IMR-90 (cell line): Measurements from ENCODE around the gene ITGAE. TPM values are rescaled to one million over a fixed set of nuclear protein-coding genes. Genes with fewer than 3 reads are reported as not detected.

Experiments used
- ATAC-seq: fragments of 200-7000 bp; cut with Tn5 transposase; 2 replicates; pipeline ENCODE4 v1.9.1; 2020; ENCODE audit warnings: low read depth, mild to moderate bottlenecking, moderate library complexity
- BruUV-seq: library from RNA; stranded (reverse); fragments of 400-500 nt; replicated peaks from 2 replicates; lab custom pipeline; 2021; lab: Mats Ljungman, UMichigan
- CTCF ChIA-PET: fragments of 300-600 bp; formaldehyde crosslinking; extraction: SDS; loops from one replicate; lab custom pipeline; 2021; ENCODE audit warnings: antibody characterized with exemption; lab: Yijun Ruan, JAX
- POLR2A ChIA-PET: fragments of 300-600 bp; sonication (Branson Sonifier 250); formaldehyde crosslinking; loops from one replicate; lab custom pipeline; 2022; ENCODE audit warnings: antibody characterized with exemption; ENCODE audit not compliant: unreplicated experiment; lab: Charles Lee
- DNase-seq: peaks from one replicate; pipeline ENCODE4 v3.0.0; 2013
- H2AFZ ChIP-seq: replicated peaks from 2 replicates; pipeline ENCODE3; 2013; ENCODE audit warnings: low read length, mild to moderate bottlenecking; ENCODE audit not compliant: poor library complexity
- H2AK5ac ChIP-seq: 2 replicates; pipeline ENCODE4 v1.6.1; 2013; ENCODE audit warnings: low read depth, low read length, inconsistent platforms
- H2AK9ac ChIP-seq: replicated peaks from 2 replicates; pipeline ENCODE3; 2013; ENCODE audit warnings: mild to moderate bottlenecking, low read depth, low read length, moderate library complexity; ENCODE audit not compliant: poor library complexity
- H2BK120ac ChIP-seq: 2 replicates; pipeline ENCODE4 v1.6.1; 2013; ENCODE audit warnings: low read depth, low read length, inconsistent platforms
- H2BK15ac ChIP-seq: 3 replicates; pipeline ENCODE4 v1.6.1; 2013; ENCODE audit warnings: low read depth, low read length, inconsistent platforms
- H2BK20ac ChIP-seq: 2 replicates; pipeline ENCODE4 v1.6.1; 2013; ENCODE audit warnings: low read depth, mild to moderate bottlenecking, inconsistent platforms, low read length, moderate library complexity
- H2BK5ac ChIP-seq: 2 replicates; pipeline ENCODE4 v1.6.1; 2013; ENCODE audit warnings: mild to moderate bottlenecking, low read depth, low read length, inconsistent platforms; ENCODE audit not compliant: poor library complexity, severe bottlenecking
- H3K14ac ChIP-seq: replicated peaks from 2 replicates; pipeline ENCODE4 v1.6.1; 2013; ENCODE audit warnings: low read depth, low read length, inconsistent platforms
- H3K18ac ChIP-seq: 2 replicates; pipeline ENCODE4 v1.6.1; 2013; ENCODE audit warnings: low read depth, low read length, control low read depth
- H3K23ac ChIP-seq: 2 replicates; pipeline ENCODE4 v1.6.1; 2013; ENCODE audit warnings: low read depth, low read length, inconsistent platforms
- H3K27ac ChIP-seq: 2 replicates; pipeline ENCODE4 v1.5.1; 2013; ENCODE audit warnings: mild to moderate bottlenecking, control low read depth, low read length; ENCODE audit not compliant: insufficient read depth
- H3K27me3 ChIP-seq: 2 replicates; pipeline ENCODE4 v1.6.1; 2013; ENCODE audit warnings: low read length; ENCODE audit not compliant: control insufficient read depth, insufficient read depth
- H3K36me3 ChIP-seq: 2 replicates; pipeline ENCODE4 v1.6.1; 2013; ENCODE audit warnings: low read length, mixed read lengths; ENCODE audit not compliant: control insufficient read depth, insufficient read depth
- H3K4ac ChIP-seq: 2 replicates; pipeline ENCODE4 v1.6.1; 2013; ENCODE audit warnings: low read depth, low read length, inconsistent platforms
- H3K4me1 ChIP-seq: 2 replicates; pipeline ENCODE4 v1.6.1; 2013; ENCODE audit warnings: low read length, mixed read lengths; ENCODE audit not compliant: control insufficient read depth, insufficient read depth
- H3K4me2 ChIP-seq: 2 replicates; pipeline ENCODE4 v1.6.1; 2013; ENCODE audit warnings: low read depth, mild to moderate bottlenecking, control low read depth, low read length, moderate library complexity
- H3K4me3 ChIP-seq: 2 replicates; pipeline ENCODE4 v1.5.1; 2013; ENCODE audit warnings: low read depth, mild to moderate bottlenecking, control low read depth, low read length, moderate library complexity; ENCODE audit not compliant: insufficient read depth
- H3K56ac ChIP-seq: 2 replicates; pipeline ENCODE4 v1.6.1; 2013; ENCODE audit warnings: low read length, inconsistent platforms; ENCODE audit not compliant: insufficient read depth; ENCODE audit errors: extremely low read depth
- H3K79me1 ChIP-seq, 2 experiments: 2 replicates each; pipeline ENCODE4 v1.6.1; 2013; ENCODE audit warnings: low read length in 2 of 2, inconsistent platforms in 1 of 2, low read depth in 1 of 2
- H3K9ac ChIP-seq: 2 replicates; pipeline ENCODE4 v1.6.1; 2013; ENCODE audit warnings: low read depth, low read length, control low read depth
- H3K9me1 ChIP-seq: 2 replicates; pipeline ENCODE4 v1.6.1; 2013; ENCODE audit warnings: low read length, inconsistent platforms; ENCODE audit not compliant: insufficient read depth
- H3K9me3 ChIP-seq: 2 replicates; pipeline ENCODE4 v1.6.1; 2013; ENCODE audit warnings: low read length; ENCODE audit not compliant: control insufficient read depth, insufficient read depth
- H4K20me1 ChIP-seq: 2 replicates; pipeline ENCODE4 v1.6.1; 2013; ENCODE audit warnings: low read length, inconsistent platforms; ENCODE audit not compliant: insufficient read depth
- H4K5ac ChIP-seq: 2 replicates; pipeline ENCODE4 v1.6.1; 2013; ENCODE audit warnings: mild to moderate bottlenecking, low read depth, low read length, control low read depth
- H4K8ac ChIP-seq, 2 experiments: 2 replicates each; pipeline ENCODE4 v1.6.1; 2013; ENCODE audit warnings: low read depth in 2 of 2, low read length in 2 of 2, control low read depth in 1 of 2, inconsistent platforms in 1 of 2
- H4K91ac ChIP-seq: 2 replicates; pipeline ENCODE4 v1.6.1; 2013; ENCODE audit warnings: low read depth, low read length, inconsistent platforms; ENCODE audit not compliant: insufficient read depth
- FOS ChIP-seq: fragments of 150-350 bp; IDR thresholded peaks from 2 replicates; pipeline ENCODE4 v1.6.1; 2016; ENCODE audit warnings: low read depth, low read length
- MAFK ChIP-seq: IDR thresholded peaks from 2 replicates; pipeline ENCODE4 v1.6.1; 2012; ENCODE audit warnings: low read depth, low read length, improper control_type of control experiment
- MAZ ChIP-seq: IDR thresholded peaks from 2 replicates; pipeline ENCODE4 v1.6.1; 2012; ENCODE audit warnings: low read depth, mild to moderate bottlenecking, low read length, improper control_type of control experiment, moderate library complexity, borderline replicate concordance
- NFE2L2 ChIP-seq: fragments of 150-350 bp; IDR thresholded peaks from 2 replicates; pipeline ENCODE4 v1.6.1; 2016; ENCODE audit warnings: low read depth, mild to moderate bottlenecking, low read length
- POLR2A ChIP-seq: IDR thresholded peaks from 2 replicates; pipeline ENCODE4 v1.6.1; 2012; ENCODE audit warnings: mild to moderate bottlenecking, low read depth, low read length
- RAD21 ChIP-seq: IDR thresholded peaks from 2 replicates; pipeline ENCODE4 v1.6.1; 2012; ENCODE audit warnings: low read length, improper control_type of control experiment
- SMC3 ChIP-seq: fragments of 150-350 bp; IDR thresholded peaks from 2 replicates; pipeline ENCODE4 v1.6.1; 2016; ENCODE audit warnings: low read depth, mild to moderate bottlenecking, antibody characterized with exemption, low read length, moderate library complexity
- WGBS, 2 experiments: methylation state at CpG; one replicate each; pipeline versions ENCODE4 v1.1.5 to v1.1.7; 2013; ENCODE audit warnings: missing lambda C conversion rate in 2 of 2; ENCODE audit not compliant: insufficient read length in 1 of 2; ENCODE audit errors: extremely low coverage in 2 of 2; 5-methylcytosine and 5-hydroxymethylcytosine counted together
- dilution Hi-C: fragments of 300-500 bp; cut with HindIII; formaldehyde crosslinking; loops from one replicate; pipeline ENCODE4 v1.14.3; 2018; ENCODE audit warnings: low sequenced_read_pairs; ENCODE audit not compliant: unreplicated experiment
- in situ Hi-C: fragments of 300-500 bp; cut with MboI; formaldehyde crosslinking; loops from 3 replicates; pipeline ENCODE4 v1.14.3; 2019; ENCODE audit warnings: low sequenced_read_pairs, inconsistent platforms, mixed read lengths
- intact Hi-C: fragments of 100-400 bp; cut with micrococcal nuclease; formaldehyde crosslinking; loops from 2 replicates; pipeline ENCODE4 v1.10.0; 2022
- polyA plus RNA-seq, 3 experiments: library from polyadenylated mRNA; depleted of rRNA; stranded (reverse); fragments of >200 nt; gene quantifications; 2 replicates each; pipeline ENCODE4 v1.2.3, GENCODE V29; 2012; ENCODE audit warnings: low replicate concordance in 1 of 3
- total RNA-seq: library from RNA; depleted of rRNA; stranded (reverse); fragments of >200 nt; gene quantifications from 2 replicates; pipeline ENCODE4 v1.2.3, GENCODE V29; 2012
- TF ChIP-seq, protein P1 (sequence below): fragments of 150-350 bp; IDR thresholded peaks from 2 replicates; pipeline ENCODE4 v1.6.1; 2016; ENCODE audit warnings: low read depth, mild to moderate bottlenecking, low read length, moderate library complexity, borderline replicate concordance
- TF ChIP-seq, protein P2 (sequence below): conservative IDR thresholded peaks from 2 replicates; pipeline ENCODE4 v1.5.1; 2012; ENCODE audit warnings: mild to moderate bottlenecking, low read depth, low read length, improper control_type of control experiment

Gene ITGAE
- total and polyA plus RNA-seq, 2 of the 4 experiments (the other 2 are of a cell fraction) = 54.1 to 60.8 TPM

- H4K20me1 ChIP-seq = no peaks in the 10 kb centered on the region
- no peak overlapping the region for H3K27ac ChIP-seq
- H4K8ac ChIP-seq = no peak overlapping the region
- H3K18ac ChIP-seq = no peak overlapping the region
- H2AK9ac ChIP-seq = no peak overlapping the region
- H4K91ac ChIP-seq = no peak overlapping the region
- peaks cover 9% of the 10 kb centered on the region for H3K27me3 ChIP-seq
- H3K9me1 ChIP-seq = no peaks in the 10 kb centered on the region
- no peaks in the 10 kb centered on the region for H3K79me1 ChIP-seq
- H3K14ac ChIP-seq = no peak overlapping the region
- 27% methylated on average over 2 of the region's 19 CpGs; no CpG with 5 or more reads in 1 of the 2 experiments for WGBS, 2 experiments
- in situ Hi-C loops (no loop called here), intact Hi-C loops (no loop called here), dilution Hi-C loops (no loop called here)
- H2BK15ac ChIP-seq = no peak overlapping the region
- no peak overlapping the region for H3K4me3 ChIP-seq
- CTCF ChIA-PET = no interaction called here
- DNase-seq (no peak), ATAC-seq (peak; percentile 47)
- H3K4me1 ChIP-seq = no peaks in the 10 kb centered on the region
- H3K23ac ChIP-seq = no peak overlapping the region
- POLR2A ChIA-PET = no interaction called here
- no peak overlapping the region for H2BK120ac ChIP-seq
- no peaks in the 10 kb centered on the region for H3K36me3 ChIP-seq
- H3K56ac ChIP-seq = no peak overlapping the region
- peak overlapping the region; percentile 51 for H2AFZ ChIP-seq
- H3K4ac ChIP-seq = no peak overlapping the region
- no peak overlapping the region for H3K9ac ChIP-seq
- no peak overlapping the region for H2BK20ac ChIP-seq
- no peak overlapping the region for H4K5ac ChIP-seq
- H2AK5ac ChIP-seq = no peak overlapping the region
- no peak overlapping the region for H3K4me2 ChIP-seq
- no peaks in the 10 kb centered on the region for H3K9me3 ChIP-seq
- H2BK5ac ChIP-seq = no peak overlapping the region
- BruUV-seq = no TSS peak
- TF ChIP-seq POLR2A = no peak
- no peak for TF ChIP-seq MAZ
- TF ChIP-seq, protein P1, sequence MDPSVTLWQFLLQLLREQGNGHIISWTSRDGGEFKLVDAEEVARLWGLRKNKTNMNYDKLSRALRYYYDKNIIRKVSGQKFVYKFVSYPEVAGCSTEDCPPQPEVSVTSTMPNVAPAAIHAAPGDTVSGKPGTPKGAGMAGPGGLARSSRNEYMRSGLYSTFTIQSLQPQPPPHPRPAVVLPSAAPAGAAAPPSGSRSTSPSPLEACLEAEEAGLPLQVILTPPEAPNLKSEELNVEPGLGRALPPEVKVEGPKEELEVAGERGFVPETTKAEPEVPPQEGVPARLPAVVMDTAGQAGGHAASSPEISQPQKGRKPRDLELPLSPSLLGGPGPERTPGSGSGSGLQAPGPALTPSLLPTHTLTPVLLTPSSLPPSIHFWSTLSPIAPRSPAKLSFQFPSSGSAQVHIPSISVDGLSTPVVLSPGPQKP = no peak
- no peak for TF ChIP-seq NFE2L2
- TF ChIP-seq SMC3 = no peak
- TF ChIP-seq FOS = no peak
- no peak for TF ChIP-seq RAD21
- TF ChIP-seq, protein P2, sequence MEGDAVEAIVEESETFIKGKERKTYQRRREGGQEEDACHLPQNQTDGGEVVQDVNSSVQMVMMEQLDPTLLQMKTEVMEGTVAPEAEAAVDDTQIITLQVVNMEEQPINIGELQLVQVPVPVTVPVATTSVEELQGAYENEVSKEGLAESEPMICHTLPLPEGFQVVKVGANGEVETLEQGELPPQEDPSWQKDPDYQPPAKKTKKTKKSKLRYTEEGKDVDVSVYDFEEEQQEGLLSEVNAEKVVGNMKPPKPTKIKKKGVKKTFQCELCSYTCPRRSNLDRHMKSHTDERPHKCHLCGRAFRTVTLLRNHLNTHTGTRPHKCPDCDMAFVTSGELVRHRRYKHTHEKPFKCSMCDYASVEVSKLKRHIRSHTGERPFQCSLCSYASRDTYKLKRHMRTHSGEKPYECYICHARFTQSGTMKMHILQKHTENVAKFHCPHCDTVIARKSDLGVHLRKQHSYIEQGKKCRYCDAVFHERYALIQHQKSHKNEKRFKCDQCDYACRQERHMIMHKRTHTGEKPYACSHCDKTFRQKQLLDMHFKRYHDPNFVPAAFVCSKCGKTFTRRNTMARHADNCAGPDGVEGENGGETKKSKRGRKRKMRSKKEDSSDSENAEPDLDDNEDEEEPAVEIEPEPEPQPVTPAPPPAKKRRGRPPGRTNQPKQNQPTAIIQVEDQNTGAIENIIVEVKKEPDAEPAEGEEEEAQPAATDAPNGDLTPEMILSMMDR = no peak
- TF ChIP-seq MAFK = no peak
Measured at GRCh38 chr17:3688027-3688553, 112.9 kb downstream of the ITGAE start.
